Measurements from ENCODE around the gene KCNQ5.
"Not testable (repeated sequence)": the region's sequence is repeated elsewhere in the genome, so short reads cannot be mapped to it uniquely, and the experiment has no call there.

Gene KCNQ5

DNA sequence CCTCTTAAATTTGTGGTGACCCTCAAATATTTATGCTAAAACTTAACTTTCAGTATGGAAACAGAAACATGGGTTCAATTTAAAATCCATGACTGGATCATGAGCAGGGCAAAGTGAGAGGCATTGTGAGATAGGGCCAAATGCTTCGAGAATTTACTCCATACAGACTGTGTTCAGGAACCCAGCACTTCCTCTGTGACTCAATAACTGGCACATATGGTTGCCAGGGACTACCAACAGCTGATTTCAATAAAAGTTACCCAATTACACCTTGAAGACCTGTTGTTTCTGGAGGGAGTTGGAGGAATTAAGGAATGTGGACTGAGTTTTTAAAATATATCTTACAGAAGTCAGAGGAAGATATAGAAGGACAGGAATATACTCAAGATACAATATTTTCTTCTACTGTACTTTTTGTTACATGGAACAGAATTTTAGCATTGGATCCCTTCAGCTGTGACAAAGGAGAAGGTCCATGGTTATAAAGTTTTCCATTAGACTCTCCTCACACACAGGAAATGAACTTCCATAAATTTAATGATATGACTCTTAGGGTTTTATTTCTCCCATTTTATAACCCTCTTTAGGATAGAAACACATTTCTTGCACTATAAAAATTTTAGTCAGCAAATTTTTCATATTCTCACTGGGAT is 344.9 kb downstream of the KCNQ5 start:
- no peak for DNase-seq

DNA sequence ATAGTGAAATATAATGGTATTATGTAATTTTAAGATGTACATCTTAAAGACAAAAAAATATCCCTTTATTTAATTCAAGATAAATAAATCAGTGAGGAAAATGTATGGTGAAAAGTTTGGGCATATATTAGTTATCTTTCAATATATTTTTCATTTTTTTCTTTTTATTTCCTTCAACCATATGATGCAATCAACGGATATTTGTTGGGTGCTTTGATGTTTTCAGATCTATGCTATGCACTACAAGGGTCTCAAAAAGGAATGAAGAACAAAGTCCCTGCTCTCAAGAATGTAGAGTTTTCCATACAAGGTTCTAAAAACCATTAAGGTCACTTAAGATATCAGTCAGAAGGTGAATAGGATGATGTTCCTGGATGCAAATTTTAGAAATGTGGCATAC is 345.5 kb downstream of the KCNQ5 start:
- DNase-seq: no peak

DNA sequence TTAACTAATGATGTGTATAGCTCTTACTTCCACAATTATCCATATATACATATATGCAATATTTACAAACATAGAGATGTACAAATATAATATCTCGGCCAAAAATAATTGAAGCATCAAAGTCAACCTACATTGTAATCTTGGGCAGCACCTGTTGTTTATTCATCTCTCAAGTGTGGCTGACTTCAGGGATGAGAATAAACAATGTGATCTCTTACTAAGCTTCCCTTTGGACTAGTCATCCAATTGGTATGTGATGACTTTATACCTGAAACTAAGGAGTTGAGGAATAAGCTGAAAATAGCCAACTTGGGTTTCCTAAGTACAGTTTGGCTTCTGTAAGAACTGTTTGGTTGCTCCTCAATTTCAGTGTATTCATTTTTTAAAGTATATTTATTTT is 346.8 kb downstream of the KCNQ5 start:
- peak; percentile 53 for DNase-seq

DNA sequence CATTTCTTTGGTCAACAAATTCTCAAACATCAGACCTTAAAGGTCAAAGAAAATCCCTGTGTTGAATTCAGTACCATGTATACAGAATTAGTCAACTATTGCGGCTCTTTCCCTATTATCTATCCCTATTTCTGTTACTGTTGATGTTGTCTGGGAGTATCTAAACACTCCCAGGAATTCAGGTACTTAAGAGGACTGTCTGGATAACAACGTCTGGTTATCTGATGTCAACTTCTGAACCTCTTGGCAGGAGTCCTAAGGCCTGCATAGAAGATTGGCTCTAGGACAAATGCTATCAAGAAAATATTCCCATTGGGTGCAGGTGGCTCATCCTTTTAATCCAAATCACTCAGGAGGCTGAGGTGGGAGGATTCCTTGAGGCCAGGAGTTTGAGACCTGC is 347.8 kb downstream of the KCNQ5 start:
- no peak for DNase-seq

DNA sequence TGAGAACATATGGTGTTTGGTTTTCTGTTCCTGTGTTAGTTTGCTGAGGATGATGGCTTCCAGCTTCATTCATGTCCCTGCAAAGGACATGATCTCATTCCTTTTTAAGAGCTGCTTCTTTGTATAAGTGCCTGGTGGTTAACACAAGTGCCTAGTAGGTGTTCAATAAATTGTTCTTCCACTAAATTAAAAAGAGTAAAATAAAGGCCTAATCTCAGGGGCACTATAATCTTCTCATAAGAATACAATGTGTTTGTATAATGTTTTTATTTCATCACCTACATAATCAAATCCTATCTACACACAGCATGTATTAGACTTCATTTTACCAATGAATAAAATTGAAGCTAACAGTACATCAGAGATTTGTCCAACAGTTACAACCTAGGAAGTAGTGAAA is 350.7 kb downstream of the KCNQ5 start:
- peak; percentile 80 for DNase-seq

DNA sequence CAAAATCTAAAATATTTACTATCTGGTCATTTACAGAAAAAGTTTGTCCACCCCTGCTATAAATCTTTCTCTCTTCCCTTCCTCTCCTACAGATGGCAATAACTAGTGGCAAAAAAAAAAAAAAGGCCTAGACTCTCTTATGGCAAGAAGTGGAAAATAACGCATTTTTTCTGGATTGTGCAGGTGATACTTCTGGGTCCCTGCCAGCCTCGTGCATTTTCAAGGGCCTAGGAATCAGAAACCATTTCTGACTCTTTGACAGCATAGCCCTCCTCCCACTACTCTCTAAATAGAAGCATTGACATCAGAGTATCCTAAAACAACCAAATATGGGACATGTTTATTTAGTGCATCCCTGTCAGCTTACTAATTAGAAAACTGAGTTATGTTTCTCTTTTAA is 352.4 kb downstream of the KCNQ5 start:
- DNase-seq: peak; percentile 98

DNA sequence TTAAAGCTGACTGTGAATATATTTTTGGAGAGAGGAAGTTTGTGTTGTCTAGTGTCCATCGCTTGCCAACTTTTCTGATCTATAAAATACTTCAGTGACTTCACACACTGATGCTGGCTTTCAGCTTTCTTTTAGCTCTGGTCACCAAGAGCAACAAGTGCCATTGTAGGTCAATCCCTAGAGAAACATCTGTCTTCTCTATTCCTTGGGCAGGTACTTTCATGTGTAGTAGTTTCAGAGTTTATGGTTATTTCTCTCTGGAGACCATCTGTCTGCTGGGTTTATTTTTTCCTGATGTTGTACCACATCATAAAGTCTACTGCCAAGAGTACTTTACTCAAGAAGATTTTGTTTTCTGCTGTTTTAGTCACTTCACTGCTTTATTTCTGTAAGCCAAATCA is 353.5 kb downstream of the KCNQ5 start:
- no peak for DNase-seq

DNA sequence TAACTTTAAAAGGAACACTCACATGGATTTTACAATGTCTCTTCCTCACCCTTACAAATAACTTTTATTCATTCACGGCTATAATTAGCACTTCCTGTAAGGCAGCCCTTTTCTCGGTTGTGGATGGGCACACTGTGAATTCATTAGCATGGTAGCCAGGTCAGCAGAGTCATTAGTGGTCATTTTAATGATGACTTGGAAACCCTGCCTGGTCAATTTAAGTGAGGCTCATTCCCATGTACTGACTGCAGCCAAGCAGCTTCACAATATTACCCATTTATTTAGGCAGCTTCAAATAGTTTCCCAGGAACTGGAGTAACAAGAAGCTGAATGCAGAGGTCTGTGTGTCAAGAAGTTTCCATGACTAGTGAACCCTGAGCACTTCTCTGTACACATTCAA is 354.6 kb downstream of the KCNQ5 start:
- no peak for DNase-seq

DNA sequence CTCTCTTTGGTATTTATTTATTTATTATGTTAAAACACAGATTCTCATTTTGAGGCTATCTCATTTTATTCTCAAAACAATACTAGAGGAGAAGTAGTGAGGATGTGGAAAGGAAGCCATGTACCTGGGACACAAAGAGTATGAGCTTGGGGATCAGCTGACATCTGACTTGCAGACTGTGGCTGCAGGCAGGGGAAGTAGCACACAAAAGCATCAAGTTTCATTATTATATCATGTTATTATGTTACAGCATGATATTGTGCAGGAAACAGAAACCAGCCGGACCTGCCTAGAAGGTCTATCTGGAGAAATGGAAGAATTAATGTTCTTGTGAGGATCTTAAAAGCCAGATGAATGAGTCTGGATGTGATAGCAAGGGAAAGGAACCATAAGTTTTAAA is 355.2 kb downstream of the KCNQ5 start:
- DNase-seq: no peak

DNA sequence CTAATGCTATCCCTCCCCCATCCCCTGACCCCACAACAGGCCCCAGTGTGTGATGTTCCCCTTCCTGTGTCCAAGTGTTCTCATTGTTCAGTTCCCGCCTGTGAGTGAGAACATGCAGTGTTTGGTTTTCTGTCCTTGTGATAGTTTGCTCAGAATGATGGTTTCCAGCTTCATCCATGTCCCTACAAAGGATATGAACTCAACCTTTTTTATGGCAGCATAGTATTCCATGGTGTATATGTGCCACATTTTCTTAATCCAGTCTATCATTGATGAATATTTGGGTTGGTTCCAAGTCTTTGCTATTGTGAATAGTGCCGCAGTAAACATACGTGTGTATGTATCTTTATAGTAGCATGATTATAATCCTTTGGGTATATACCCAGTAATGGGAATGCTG is 356.9 kb downstream of the KCNQ5 start:
- DNase-seq: not testable (repeated sequence)

DNA sequence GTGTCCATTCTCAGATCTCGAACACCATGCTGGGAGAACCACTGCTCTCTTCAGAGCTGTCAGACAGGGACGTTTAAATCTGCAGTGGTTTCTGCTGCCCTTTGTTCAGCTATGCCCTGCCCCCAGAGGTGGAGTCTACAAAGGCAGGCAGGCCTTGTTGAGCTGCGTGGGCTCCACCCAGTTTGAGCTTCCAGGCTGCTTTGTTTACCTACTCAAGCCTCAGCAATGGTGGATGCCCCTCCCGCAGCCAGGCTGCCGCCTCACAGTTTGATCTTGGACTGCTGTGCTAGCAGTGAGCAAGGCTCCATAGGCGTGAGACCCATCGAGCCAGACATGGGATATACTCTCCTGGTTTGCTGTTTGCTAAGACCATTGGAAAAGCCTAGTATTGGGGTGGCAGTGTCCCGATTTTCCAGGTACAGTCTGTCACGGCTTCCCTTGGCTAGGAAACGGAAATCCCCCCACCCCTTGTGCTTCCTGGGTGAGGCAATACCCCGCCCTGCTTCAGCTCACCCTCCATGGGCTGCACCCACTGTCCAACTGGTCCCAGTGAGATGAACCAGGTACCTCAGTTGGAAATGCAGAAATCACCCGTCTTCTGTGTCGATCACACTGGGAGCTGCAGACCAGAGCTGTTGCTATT is 362.4 kb downstream of the KCNQ5 start:
- DNase-seq: not testable (repeated sequence)

DNA sequence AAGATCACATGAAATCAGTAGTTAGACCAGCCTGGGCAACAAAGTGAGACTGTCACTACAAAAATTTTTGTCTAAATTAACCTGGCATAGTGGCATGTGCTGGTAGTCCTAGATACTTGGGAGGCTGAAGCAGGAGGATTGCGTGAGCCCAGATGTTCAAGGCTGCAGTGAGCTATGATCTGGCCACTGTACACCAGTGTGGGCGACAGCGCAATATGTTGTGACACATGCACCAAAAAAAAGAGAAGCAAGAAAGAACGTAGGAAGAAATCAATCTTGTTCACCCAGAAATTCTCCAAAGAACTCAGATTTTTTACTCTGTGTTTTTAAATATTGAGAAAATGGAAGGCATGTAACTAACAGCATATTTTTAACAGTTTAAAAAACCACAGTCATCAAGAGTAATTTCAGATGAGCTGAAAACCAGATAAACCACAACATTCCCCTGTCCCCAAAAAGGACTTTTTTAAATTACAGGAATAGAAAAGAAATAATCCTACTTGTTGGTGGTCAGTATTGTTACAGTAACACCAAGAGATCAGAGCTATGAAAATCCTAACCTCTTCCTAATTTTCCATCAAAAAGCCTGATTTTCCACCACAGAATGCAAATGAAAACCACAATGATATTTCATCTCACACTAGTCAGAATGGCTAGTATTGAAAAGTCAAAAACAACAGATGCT is 363.3 kb downstream of the KCNQ5 start:
- no peak for DNase-seq

DNA sequence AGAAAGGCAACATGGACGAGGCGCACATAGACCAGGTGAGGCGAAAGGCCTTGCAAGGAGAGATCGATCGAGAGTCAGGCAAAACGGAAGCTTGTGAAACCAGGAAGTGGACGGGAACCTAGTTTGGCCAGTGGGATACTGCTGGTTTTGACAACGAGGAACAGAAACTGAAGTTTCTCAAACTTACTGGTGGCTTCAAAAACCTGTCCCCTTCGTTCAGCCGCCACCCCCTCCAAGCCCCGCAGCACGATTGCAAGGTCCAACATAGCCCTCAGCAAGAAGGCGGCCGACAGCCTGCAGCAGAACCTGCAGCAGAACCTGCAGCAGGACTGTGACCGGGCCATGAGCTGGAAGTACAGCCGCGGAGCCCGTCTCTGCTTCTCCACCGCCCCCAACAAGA is 365.4 kb downstream of the KCNQ5 start:
- no peak for DNase-seq

DNA sequence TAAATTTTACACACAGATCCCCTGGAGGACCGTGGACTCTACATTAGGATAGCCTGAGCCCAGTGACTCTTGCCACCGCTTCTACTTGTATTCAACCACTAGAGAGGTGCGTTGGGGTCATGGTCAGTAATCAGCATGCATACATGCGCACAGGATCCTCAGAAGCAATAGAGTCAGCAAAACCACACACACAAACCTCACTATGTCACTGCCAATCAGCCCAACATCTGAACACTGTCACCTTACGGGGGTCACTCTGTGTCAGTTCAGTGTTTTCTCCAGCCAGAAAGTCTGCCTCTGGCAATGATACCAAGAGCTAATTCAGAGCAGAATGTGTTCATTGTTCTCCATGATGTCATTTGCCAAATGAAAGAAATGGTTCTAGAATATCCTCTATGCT is 378.1 kb downstream of the KCNQ5 start:
- no peak for DNase-seq

DNA sequence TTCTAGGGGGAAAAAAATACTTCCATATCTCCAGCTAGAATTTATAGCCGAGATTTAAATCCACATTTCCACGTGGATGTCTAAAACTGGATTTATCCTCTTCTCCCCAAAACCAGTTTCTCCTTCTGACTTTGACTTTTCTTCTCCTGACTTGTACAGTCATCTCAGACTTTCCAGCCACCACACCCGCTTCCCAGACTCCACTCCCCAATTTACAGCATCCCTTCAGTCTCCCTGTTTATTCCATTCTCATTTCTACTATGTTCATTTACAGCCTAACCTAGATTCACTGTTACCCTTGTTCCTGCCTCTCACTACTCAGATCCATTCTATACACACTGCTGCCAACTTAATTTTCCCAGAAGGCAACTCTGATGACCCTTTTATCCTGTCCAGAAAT is 378.6 kb downstream of the KCNQ5 start:
- DNase-seq: no peak

DNA sequence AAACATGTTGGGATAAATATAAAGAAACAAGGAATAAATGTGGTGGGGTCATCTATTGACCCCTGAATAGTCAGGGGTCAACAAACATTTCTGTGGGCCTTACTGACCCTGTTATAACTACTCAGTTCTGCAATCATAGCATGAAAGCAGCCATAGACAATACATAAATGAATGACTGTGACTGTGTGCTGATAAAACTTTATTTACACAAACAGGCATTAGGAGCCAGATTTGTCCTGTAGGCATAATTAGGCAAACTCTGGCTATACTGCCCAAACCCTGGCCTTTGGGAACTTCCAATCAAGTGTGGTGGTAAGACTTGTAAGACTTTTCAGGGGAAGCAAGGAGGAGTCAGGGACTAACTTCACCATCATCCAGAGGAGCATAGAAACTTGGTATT is 380.7 kb downstream of the KCNQ5 start:
- DNase-seq: no peak

DNA sequence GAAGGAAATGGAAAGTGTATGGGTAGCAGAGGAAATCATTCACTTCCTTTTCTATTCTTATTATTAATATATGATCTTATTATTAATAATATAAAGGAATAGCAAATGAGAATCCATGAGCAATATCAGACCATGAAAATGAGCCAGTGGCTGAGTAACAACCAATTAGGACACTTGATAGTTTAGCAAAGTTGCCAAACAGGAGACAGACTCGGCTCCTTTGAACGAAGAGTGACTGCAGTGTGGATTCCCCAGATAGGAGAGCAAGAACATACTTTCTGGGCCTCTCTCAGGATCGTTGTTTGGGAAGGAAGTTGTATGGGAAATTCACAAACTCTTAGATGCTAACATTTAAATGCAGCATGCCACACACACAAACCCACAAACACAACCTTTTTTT is 381.4 kb downstream of the KCNQ5 start:
- no peak for DNase-seq

DNA sequence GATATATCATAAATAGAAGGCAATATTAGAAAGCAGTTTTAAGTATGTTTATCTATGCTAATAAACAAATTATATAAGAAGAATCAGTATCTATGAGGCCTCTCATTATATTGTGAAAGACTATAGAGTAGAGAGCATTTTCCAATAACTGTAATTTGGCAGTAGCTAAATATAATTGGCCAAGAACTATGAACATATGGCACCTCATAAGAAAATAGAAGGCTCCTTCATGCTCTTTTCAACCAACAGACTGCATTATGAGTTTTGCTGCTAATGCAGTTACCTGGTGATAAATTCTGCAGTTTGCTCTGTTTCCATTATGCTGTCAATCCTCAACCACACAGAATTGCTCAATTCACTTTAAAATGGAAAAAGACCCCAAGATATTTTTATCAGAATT is 382.4 kb downstream of the KCNQ5 start:
- no peak for DNase-seq

DNA sequence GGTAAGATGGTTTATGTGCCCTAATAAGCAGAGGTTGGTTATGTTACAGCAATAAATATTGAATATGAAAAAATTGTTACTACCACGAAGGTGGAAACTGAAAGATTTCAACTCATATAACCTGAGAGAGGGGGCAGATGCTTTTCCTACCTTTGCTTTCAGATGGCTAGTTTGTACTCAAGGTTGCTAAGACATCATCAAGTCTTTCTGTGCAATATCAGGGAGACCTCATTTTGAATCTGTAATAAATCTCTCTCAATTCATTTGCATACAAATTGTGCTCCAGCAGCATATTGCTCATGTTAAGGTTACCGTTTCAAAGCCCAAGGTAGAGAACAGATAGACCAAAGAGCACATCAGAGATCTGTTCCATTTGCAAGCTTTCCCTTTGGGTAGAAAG is 383.0 kb downstream of the KCNQ5 start:
- no peak for DNase-seq

DNA sequence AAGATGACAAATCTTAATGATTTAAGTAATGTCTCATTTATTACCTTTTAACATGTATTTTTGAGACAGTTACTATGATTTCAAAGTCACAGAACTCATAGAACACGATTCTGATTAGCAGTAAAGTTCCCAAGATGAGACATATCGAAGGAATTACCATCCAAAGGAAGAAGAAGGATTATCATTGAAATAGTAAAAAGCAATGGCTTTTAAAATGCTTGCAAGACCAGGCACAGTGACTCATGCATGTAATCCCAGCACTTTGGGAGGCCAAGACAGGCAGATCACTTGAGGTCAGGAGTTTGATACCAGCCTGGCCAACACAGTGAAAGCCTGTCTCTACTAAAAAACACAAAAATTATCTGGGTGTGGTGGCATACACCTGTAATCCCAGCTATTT is 384.3 kb downstream of the KCNQ5 start:
- DNase-seq: no peak

DNA sequence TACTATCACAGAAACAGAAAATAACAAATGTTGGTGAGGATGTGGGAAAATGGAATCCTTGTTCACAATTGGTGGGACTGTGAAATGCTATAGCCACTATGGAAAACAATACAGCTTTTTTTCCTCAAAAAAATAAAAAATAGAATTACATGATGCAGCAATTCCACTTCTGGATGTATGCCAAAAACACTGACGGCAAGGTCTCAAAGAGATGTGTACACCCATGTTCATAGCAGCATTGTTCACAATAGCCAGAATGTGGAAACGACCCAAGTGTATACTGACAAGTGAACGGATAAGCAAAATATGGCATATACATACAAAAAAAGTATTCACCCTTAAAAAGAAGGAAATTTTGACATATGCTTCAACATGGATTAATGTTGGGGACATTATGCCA is 390.1 kb downstream of the KCNQ5 start:
- peak; percentile 30 for DNase-seq

DNA sequence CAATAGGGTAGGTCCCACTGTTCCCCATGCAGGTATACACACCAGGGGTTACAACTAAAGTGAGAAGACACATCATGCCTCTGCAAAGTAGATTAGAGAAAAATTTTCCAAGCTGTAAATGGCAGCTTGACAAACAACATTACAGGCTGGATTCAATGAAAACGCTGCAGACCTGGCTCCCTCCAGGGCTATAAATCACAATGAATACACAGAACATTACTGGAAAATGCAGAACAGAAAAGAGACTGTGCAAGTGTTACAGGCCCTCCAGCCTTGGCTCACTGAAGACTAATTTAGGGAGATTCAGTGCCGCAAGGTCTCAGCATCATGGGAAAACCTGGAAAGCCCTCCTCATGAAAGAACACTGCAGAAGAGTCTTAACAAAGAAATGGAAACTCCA is 395.6 kb downstream of the KCNQ5 start:
- DNase-seq: no peak

DNA sequence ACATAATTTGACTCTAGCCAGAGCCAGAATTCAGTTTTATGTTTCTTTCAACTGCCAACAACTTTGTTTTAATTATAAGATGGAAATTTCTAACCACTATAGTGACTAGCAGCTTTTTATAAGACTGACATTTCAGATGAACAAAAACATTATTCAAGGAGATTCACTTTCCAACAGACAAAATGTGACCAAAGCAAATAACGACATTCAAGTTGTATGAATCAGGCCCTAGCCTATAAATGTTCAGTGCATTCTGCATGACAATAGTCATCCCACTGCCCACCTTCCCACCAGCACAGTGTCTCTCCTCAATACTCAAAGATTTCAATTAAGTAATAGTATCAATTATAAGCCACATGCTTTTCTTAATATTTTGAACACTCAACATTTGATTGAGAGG is 402.7 kb downstream of the KCNQ5 start:
- no peak for DNase-seq

DNA sequence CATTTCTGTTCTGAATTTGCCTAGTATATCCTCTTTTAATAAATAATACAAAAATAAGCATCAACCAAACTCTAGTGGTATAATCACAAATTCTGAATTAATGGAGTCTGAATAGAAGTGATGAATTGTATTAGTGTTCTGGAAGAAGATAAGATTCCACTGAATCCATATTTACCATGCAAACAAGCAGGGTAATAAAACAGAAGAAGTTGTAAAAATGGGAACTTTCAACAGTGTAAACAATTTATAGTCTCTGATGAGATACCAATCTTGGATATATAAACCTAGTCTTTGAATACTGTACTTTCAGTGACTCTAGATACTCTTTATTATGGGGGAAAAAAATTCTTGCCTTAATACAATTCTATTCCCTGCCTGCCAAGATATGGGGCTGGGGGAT is 405.8 kb downstream of the KCNQ5 start:
- no peak for DNase-seq

All from NCI-H1105 treated with DMSO at 0.1 percent for 48 hours (cell line).